CD4-positive, alpha-beta T cell treated with Interleukin-6 for 4 hours (primary cell): Measurements from ENCODE around the gene SOX11.

Source experiments
- DNase-seq: peaks from one replicate; pipeline ENCODE4 v3.0.0-alpha.2; 2020; ENCODE audit warnings: mixed read lengths

The SOX11 gene

GRCh38 chr2:5692561-5693286, 540 bp downstream of the SOX11 start:
- no peak for DNase-seq

GRCh38 chr2:5693287-5694201, 1.4 kb downstream of the SOX11 start:
- DNase-seq = no peak

GRCh38 chr2:5694306-5694705, 2.1 kb downstream of the SOX11 start:
- DNase-seq = no peak

- no peak for DNase-seq
Observed at GRCh38 chr2:5695654-5696403, 3.6 kb downstream of the SOX11 start.

GRCh38 chr2:5696404-5696944, 4.3 kb downstream of the SOX11 start:
- no peak for DNase-seq

- DNase-seq = no peak
Observed at GRCh38 chr2:5696945-5697521, 4.8 kb downstream of the SOX11 start.

- DNase-seq = no peak
Observed at GRCh38 chr2:5697562-5697961, 5.4 kb downstream of the SOX11 start.

GRCh38 chr2:5698134-5698533, 6.0 kb downstream of the SOX11 start:
- DNase-seq = no peak

GRCh38 chr2:5699963-5700362, 7.8 kb downstream of the SOX11 start:
- no peak for DNase-seq

- no peak for DNase-seq
Observed at GRCh38 chr2:5700551-5700950, 8.4 kb downstream of the SOX11 start.

- no peak for DNase-seq
Observed at GRCh38 chr2:5701266-5701665, 9.1 kb downstream of the SOX11 start.

GRCh38 chr2:5703166-5703565, 11.0 kb downstream of the SOX11 start:
- DNase-seq = no peak

- no peak for DNase-seq
Observed at GRCh38 chr2:5705490-5705889, 13.3 kb downstream of the SOX11 start.

GRCh38 chr2:5706717-5707455, 14.7 kb downstream of the SOX11 start:
- no peak for DNase-seq

GRCh38 chr2:5710615-5711014, 18.4 kb downstream of the SOX11 start:
- DNase-seq = no peak

GRCh38 chr2:5713101-5713500, 20.9 kb downstream of the SOX11 start:
- DNase-seq = no peak

- DNase-seq = no peak
Observed at GRCh38 chr2:5719629-5720334, 27.6 kb downstream of the SOX11 start.

- DNase-seq = no peak
Observed at GRCh38 chr2:5720426-5720825, 28.2 kb downstream of the SOX11 start.

- no peak for DNase-seq
Observed at GRCh38 chr2:5722236-5722635, 30.1 kb downstream of the SOX11 start.

- DNase-seq = no peak
Observed at GRCh38 chr2:5723791-5724735, 31.9 kb downstream of the SOX11 start.
